Islet of Langerhans (tissue), 1 donor: ENCODE results near the gene BIVM.
A peak's percentile ranks its signal among the peaks of the same experiment; 100 is the strongest.

ENCODE experiments used
- FAIRE-seq: peaks from one replicate; lab custom pipeline; 2011; peaks lifted over from hg19 to GRCh38; lab: Jason Lieb, UNC

BIVM gene

DNA sequence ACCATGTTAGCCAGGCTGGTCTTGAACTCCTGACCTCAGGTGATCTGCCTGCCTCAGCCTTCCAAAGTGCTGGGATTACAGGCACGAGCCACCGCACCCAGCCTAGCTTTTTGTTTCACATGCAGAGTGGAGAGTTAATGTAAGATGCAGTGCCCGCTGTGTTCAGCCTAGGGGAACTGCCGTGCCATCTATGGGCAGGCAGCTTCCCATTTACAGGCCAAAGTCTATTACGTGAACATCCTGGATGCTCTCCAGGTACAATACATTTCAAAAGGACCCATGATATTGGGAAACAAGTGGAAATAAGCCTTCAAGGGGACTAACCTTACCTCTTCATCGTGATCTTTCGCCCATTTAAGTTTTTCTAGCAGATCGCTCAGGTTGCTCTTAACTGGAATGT, 10.2 kb upstream of the BIVM start:
- no peak for FAIRE-seq

DNA sequence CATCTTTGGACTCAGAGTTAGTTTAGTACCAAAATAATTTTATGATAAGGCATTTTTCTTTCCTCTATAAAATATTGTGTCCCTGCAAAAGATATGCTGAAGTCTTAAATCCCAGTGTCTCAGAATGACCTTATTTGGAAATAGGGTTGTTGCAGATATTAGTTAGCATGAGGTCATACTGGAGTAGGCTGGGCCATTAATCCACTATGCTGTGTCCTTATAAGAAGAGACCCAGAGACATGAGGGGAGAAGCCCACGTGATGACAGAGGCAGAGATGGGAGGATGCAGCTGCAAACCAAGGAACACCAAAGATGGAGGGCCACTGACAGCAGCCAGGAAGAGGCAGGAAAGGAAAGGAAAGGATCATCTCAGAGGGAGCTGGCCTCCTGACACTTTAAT, 6.5 kb upstream of the BIVM start:
- no peak for FAIRE-seq

DNA sequence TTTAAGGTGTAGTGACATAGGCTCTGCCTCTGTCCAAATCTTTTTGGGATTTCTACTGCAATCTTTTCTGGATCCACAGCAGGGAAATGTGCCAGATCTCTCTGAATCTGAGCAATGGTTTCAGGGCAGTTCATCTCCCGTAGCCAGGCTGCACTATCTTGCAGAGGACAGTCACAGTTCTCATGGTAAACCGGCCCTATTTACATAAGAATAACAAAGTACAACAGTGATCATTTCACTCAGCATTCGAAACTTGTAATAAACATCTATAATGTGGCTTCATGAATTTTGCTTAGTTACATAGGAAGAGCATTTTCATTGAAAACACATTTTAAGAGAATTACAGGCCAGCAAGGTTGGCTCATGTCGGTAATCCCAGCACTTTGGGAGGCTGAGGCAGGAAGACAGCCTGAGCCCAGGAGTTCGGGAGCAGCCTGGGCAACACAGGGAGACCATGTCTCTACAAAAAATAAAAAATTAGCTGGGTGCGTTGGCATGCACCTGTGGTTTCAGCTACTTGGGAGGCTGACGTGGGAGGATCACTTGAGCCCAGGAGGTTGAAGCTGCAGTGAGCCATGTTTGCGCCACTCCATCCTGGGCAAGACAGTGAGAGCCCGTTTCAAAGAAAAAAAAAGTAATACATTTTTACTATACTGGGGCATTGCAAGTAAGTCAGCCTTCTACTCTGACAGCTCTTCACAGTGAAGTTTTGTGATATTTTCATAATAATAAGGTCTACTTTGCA, 5.1 kb upstream of the BIVM start:
- no peak for FAIRE-seq

DNA sequence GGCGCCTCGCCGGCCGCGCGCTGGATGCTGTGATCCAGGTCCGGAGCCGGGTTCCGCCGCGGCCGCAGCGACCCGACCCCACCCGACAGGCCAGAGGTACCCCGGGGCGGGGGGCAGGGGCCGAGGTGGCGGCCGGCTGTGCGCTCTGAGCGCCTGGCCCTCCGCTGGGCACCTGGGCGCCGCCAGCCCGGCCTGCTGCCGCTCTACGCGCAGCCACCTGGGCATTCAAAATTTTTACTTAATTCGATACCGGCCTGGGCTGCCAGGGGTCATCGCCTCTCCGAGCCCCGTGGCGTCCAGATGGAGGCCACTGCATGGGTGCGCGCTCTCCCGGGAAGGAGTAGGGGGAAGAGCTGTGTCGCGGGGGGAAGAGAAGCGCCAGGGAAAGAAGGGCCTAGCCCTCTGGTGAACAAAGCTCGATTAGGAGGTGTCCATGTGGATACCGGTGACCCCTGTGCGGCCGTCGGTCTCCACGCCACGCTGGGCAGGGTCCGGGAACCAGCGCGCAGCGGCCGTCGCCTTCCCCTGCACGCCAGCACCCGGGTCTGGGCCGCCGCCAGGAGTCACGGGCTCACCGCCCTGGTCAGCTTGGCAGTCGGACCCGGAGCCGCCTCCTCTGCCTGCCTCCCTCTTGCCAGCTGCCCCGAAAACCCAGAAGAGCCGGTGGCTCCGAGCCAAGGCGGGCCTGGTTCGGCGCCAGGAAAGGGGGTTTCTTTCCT, 666 bp downstream of the BIVM start:
- no peak for FAIRE-seq

DNA sequence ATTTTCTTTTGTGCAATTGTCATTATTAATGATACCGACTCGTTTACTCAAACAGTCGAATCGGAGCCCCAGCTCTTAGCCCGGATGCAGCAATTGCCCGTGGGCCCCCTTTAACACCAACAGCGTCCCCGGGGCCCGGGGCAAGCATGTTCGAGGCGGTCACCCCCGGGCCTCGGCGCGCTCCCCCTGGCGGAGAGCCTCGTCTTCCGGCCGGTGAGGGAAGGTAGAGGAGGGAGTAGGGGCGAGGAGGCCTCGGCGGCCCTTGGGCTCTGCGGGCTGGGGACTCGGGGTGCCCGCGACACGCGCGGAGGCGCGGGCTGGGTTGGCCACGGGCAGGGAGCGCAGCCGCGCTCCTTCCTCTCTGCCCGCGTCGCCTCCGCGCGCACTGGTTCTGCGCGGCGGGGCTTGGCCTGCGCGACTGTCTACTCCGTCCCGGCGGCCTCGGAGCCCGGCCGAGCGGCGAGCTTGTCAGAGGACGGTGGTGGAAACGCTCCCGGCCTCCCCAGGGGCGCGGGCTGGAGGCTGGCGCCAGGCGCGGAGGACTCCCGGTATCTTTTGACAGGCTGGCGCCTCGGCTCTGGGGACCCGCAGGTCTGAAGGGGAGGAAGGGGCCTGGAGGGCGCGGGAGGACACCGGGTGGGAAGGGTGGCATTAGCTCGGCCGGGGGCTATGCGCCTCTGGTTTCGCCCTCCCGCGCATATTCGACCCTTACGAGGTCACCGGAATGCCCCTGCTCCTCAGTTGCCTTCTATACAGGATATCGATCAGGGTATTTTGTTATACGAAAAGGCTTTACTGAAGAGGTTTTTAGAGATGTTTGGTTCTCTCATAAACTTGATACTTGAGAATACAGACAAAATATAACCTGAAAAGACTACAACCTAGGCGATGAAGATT, 1.5 kb downstream of the BIVM start:
- no peak for FAIRE-seq

DNA sequence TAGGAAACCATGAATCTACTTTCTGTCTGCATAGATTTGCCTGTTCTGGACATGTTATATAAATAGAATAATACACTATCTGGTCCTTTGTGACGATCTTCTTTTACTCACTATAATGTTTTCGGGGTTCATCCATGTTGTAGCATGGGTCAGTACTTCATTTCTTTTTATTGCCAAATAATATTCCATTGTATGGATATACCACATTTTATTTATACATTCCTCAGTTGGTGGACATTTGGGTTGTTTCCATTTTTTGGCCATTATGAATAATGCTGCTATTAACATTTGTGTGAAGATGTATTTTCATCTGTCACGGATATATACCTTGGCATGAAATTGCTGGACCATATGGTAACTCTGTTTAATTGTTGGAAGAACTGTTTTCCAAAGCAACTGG, 6.8 kb downstream of the BIVM start:
- no peak for FAIRE-seq

DNA sequence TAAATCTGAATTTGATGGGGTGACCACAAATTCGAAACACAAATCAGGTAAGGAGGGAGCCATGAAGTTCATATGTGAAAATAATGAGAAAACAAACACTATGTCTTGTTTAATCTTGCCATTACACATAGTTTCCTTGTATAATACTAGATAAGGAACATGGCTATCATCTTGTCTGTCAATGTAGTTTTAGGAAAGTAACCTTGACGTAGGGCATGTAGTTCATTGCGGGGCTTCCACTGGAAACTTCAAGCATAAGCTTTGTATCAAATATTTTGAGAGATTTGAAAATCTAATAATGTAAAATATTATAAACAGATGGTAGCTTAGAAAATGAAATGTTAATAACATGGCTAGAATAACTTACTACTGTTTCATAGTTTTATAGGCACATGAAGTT, 8.8 kb downstream of the BIVM start:
- FAIRE-seq: peak; percentile 13

DNA sequence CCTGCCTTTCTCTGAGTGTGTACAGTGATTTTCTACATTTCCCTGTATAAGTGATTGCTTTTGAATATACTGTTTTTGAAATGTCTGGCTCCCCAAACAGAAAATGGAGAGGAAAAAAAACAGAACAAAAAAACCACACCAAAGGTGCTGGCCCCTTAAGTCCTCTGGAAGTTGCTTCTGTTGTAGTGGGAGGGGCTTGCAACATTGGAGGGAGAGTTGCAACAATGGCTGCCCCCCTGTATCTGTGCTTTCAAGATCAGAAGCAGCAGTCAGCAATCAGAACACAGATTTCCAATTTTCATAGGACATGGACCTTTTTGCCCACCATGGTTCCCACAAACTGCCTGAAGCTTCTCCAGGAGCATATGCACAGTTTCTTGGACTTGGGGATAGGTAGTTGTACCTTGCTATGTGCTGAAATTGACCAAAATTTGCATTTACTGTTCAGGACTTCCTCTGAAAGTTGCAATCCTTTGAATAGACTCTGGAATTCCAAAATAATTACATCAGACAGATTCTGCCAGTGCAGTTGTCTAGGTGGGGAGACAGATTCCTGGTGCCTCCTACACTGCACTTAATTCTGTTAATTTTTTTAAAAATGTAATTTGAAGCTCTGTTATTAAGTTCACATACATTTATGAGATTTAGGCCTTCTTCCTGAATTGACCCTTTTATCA, 13.8 kb downstream of the BIVM start:
- FAIRE-seq: no peak

DNA sequence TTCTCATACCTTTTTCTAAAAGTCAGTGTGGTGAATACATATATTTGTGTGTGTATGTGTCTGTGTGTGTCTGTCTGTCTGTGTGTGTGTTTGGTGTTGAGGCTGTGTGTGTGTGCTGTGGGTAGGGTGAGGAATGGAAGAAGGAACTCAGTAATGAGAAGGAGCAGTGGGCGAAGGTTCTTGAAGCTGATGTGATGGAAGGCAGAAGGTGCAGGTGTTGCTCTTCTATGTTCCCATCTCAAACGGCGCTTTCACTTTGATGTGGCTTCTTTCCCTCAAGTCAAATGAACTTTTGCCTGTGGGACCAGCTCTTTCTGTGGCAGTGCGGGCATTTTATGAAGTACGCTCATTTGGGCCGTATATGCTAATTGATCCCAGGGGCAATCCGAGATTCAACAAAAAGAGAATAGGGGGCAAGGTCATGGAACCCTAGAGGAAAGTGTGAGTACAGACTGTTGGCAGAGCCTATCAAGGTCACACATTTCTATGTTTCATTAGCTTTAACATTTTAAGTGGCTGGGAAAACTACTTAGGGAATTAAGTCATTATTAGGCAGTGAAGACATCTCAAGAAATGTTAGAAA, 15.2 kb downstream of the BIVM start:
- no peak for FAIRE-seq

DNA sequence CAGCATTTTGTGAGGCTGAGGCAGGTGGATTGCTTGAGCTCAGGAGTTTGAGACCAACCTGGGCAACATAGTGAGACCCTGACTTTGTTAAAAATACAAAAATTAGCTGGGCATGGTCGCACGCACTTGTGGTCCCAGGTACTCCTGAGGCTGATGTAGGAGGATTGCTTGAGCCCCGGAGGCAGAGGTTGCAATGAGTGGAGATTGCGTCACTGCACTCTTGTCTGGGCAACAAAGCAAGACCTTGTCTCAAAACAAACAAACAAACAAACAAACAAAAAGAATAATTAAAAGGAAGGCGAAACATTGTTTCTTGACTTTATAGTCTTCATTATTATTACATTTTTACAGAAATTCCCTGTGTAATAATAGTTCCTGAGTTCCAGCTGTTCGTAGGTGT, 15.9 kb downstream of the BIVM start:
- no peak for FAIRE-seq

DNA sequence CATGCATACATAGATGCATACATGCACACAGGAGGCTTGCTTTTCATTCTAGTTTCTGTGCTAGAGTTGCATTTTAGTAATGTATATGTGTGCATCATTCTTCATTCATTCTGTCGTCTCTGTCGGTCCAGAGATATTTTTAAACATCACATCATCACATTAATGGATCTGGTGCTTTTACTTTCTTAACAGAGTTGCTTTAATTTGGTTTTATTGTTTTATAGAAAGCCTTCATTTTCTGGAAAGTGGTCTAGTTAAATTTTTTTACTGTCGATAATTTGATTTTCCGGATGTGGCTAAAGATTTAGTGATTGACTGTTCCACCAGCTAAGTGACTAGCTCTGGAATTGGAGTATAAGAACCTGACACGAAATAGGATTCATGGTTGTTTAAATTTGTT, 16.9 kb downstream of the BIVM start:
- no peak for FAIRE-seq

DNA sequence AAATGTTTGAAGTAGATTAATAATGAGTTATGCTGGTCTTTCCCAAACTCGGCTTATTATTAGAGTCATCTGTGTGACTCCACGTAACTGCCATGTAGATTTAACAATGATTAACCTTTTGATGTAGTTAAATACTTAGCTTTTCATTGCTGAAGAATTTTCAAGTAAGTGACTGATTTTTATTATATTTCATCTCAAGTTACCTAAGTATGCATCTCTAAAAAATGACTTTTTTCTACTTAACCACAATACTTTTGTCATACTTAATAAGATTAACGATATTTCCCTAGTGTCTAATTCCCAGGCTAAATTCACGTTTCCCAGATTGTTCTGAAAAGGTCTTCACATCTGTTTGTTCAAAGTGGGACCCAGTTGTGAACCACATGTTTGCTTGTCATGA, 17.8 kb downstream of the BIVM start:
- no peak for FAIRE-seq

DNA sequence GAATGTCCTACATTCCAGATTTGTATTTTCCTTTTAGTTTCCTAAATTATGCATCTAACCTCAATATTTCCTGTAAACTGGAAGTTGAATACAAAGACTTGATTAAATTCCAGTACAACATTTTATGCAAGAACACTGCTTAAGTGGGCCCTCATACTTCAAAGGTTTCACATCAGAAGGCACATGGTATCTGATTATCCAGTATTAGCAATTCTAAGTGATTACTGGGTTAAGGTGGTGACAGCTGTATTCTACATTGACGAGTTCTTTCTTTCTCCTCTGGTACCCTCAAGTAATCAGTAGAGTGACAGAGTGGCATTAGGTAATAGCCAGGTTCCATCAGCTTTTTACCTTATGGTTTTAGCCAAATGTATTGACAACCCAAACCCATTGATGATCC, 18.3 kb downstream of the BIVM start:
- FAIRE-seq: no peak

DNA sequence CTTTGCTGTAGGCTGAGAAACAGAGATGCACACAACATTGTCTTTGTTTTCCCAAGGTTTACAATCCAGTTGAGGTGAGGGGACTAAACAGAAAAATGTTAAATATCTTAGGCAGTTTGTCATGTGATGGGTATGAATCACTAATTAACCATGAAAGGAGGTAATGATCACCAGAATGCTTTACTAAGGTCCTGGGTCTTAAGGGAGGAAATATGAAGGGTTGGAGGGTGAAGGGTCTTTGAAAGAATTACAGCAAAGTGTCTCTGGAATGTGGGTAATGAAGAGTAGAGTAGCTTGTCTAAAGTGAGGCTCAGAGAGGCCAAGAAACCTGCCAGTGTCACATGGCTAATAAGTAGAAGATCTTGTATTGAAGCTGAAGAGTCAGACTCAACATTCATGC, 19.0 kb downstream of the BIVM start:
- FAIRE-seq: no peak

DNA sequence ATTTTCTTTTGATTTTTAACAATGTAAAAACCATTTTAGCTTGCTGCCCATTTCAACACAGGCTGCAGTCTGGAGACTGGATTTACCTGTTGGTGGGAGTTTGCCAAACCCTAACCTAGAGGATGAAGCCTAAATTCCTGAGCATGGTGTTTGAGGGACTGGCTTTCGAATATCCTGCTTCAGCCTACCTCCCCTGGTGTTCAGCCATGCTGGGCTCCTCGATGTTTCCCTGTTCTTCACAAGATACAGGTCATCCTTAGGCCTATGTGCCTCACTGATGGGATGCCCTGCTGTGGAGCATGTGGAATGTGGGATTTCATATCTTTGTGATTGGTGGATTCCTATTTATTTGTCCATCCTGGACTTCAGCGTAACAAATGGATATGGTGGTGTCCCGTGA, 26.5 kb downstream of the BIVM start:
- no peak for FAIRE-seq

DNA sequence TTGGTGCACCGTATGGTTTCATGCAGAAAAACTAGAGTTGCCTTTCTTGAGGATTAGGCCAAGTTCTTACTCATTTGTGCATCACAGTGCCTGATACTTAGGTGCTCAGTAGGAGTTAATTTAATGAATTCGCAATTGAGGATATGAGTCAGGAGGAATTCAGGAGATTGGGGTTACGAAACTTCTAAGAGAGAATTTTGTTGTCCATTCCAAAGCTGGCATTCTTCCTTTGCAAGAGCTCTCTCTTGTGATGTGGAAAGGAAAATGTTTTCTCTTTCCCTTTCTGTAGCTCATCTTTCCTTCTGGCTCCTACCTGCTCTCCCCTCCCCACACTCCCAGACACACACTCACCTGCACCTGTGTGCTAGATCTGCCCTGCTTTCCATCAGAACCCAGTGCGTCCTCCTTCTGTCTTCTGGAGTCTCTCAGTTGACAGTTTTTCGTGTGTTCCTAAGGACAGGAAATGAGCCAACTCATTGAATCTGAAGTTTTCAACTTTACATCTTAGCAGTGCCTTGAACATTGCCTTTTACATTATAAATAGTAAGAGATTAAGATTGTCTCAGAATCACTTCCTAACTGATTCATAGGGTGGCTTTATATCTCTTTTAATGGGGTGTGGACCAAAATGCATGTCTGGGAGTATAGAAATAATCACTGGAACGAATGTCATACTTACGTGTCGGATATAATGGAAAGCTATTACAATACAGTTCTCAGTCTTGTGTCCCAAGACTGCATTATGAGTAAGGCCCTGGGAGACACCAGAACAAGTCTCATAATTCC, 27.2 kb downstream of the BIVM start:
- FAIRE-seq: no peak

DNA sequence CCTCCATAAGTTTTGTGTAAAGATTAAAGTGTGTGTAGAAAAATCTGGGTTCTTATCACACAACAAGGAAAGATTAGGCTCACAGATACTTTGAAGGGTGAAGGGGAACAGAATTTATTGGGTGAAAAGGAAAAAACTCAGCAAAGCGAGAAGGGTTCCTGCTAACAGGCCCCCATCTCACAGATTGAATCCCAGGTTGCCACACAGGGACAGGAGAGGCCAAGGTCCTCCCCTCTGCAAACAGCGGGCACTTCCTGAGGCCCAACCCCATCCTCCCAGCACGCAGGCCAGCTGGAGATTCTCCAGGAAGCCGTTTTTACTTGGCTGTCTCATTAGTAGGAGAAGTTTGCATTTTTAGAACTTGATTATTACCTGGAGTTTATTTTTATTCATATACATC, 31.7 kb downstream of the BIVM start:
- peak; percentile 61 for FAIRE-seq

DNA sequence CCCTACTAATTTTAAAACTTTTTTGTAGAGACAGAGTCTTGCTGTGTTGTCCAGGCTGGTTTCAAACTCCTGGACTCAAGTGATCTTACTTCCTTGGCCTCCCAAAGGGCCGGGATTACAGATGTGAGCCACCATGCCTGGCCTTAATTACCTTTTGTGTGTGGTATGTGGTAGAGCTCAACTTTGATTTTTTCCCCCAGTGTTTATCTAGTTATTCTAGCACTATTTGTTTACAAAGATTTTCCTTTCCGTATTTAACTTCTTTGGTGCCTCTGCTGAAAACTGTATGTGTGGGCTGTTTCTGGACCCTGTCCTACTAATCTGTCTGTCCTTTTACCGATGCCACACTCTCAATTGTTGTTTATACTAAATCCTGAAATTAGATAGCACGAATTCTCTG, 37.6 kb downstream of the BIVM start:
- no peak for FAIRE-seq

DNA sequence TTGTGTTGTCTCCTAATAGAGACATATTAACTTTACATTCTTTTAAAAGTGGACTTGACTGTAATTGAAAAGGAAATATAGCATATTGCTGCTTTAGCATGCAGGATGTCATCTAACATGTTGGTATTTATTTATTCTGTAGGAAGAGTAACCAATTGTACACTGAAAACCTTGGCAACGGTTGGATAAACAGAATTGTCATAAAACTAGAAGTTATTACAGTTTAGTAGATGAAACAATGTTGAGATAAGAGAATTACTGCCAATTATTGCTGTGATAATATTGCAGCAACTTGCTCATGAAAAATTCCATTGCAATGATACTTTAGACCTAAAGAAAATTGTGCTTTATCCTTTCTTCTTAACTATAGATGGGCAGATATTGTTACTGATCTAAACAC, 39.4 kb downstream of the BIVM start:
- no peak for FAIRE-seq

DNA sequence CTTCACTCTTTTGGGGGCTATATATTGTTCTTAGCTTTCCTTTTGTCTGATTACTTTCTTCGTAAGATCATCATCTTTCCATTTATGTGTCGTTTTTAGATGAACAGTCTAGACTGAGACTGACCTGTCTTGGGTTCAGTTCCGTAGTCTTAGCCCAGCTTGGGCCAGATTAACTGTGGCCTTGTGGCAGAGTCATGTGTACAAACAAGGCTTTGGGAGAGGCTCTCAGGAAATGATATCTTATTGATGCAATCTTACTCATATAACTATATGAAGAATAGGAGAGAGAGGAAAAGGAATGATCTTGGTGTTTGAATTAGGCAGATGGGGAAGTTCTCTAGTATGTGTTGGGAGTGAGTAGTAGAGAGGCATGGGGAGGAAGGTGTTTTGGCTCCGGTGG, 40.1 kb downstream of the BIVM start:
- no peak for FAIRE-seq

DNA sequence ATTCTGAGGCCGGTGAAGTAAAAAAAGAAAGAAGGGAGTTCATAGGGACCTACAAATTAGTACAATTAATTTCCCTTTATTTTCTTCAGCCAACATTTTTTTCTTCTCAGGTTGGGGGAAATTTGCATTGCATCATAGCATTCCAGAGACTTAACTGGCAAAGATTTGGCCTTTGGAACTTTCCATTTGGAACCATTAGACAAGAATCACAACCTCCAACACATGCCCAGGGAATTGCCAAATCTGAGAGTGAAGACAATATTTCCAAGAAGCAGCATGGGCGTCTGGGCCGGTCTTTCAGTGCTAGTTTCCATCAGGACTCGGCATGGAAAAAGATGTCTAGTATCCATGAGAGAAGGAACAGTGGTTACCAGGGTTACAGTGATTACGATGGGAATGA, 40.5 kb downstream of the BIVM start:
- no peak for FAIRE-seq

DNA sequence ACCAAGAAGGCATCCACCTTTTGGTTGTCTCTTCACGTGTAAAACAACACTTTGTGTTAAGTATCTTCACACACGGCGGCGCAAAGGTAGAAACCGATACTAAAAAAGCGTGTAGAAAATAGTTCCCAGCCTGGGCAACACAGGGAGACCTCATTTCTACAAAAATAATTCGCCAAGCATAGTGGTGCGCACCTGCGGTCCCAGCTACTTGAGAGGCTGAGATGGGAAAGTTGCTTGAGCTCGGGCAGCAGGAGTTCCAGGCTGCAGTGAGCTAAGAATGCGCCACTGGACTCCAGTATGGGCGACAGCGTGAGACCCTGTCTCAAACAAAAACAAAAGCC, 46.3 kb downstream of the BIVM start:
- no peak for FAIRE-seq
